Smooth muscle cell (in vitro differentiated cells): ENCODE results near the gene MICALL2. TPM values are rescaled to one million over a fixed set of nuclear protein-coding genes. Genes with fewer than 3 reads are reported as not detected.

Experiments
- DNase-seq: peaks from one replicate; lab custom pipeline; 2025; ENCODE audit not compliant: unreplicated experiment; lab: John Stamatoyannopoulos, UW
- H2AFZ ChIP-seq: fragments of 200-600 bp; sonication (generic); 2 replicates; pipeline ENCODE4 v1.6.0; 2016; ENCODE audit warnings: antibody characterized with exemption, low read depth, mild to moderate bottlenecking
- H3F3A ChIP-seq: fragments of 200-600 bp; sonication (generic); 2 replicates; pipeline ENCODE4 v1.6.0; 2017; ENCODE audit warnings: antibody characterized with exemption, low read depth
- H3K27ac ChIP-seq: fragments of 200-600 bp; sonication (generic); 2 replicates; pipeline ENCODE4 v1.5.1; 2016; ENCODE audit warnings: low read depth, mild to moderate bottlenecking
- H3K27me3 ChIP-seq: fragments of 200-600 bp; sonication (generic); 2 replicates; pipeline ENCODE4 v1.6.1; 2016; ENCODE audit warnings: low read depth, mild to moderate bottlenecking
- H3K36me3 ChIP-seq: fragments of 200-600 bp; sonication (generic); 2 replicates; pipeline ENCODE4 v1.5.1; 2016; ENCODE audit warnings: low read depth
- H3K4me1 ChIP-seq: fragments of 200-600 bp; sonication (generic); 2 replicates; pipeline ENCODE4 v1.5.1; 2016; ENCODE audit warnings: low read depth
- H3K4me2 ChIP-seq: fragments of 200-600 bp; sonication (generic); 2 replicates; pipeline ENCODE4 v1.6.0; 2016; ENCODE audit warnings: mild to moderate bottlenecking
- H3K4me3 ChIP-seq: fragments of 200-600 bp; sonication (generic); 2 replicates; pipeline ENCODE4 v1.5.1; 2016; ENCODE audit warnings: mild to moderate bottlenecking
- H3K79me2 ChIP-seq: fragments of 200-600 bp; sonication (generic); 2 replicates; pipeline ENCODE4 v1.6.0; 2016; ENCODE audit warnings: low read depth, mild to moderate bottlenecking
- H3K9ac ChIP-seq: fragments of 200-600 bp; sonication (generic); 2 replicates; pipeline ENCODE4 v1.6.0; 2016; ENCODE audit warnings: low read depth
- H3K9me3 ChIP-seq: fragments of 200-600 bp; sonication (generic); replicated peaks from 2 replicates; pipeline ENCODE4 v1.5.1; 2016; ENCODE audit warnings: low read depth
- H4K20me1 ChIP-seq: fragments of 200-600 bp; sonication (generic); 2 replicates; pipeline ENCODE4 v1.6.0; 2016; ENCODE audit warnings: low read depth
- WGBS: methylation state at CpG from one replicate; pipeline ENCODE4 v1.1.7; 2016; ENCODE audit warnings: low lambda C conversion rate; 5-methylcytosine and 5-hydroxymethylcytosine counted together
- polyA plus RNA-seq: library from polyadenylated mRNA; unstranded; fragments of >200 nt; fragmentation: Nextera tagmentation; extraction: Ambion mirVana; gene quantifications from 2 replicates; pipeline ENCODE4 v1.2.1, GENCODE V29; 2016
- total RNA-seq: library from RNA; depleted of rRNA; stranded (reverse); fragments of >200 nt; gene quantifications from 2 replicates; pipeline ENCODE4 v1.2.3, GENCODE V29; 2014
- TF ChIP-seq, protein P1 (sequence below): fragments of 200-600 bp; sonication (generic); IDR thresholded peaks from 2 replicates; pipeline ENCODE4 v1.5.1; 2017; ENCODE audit warnings: borderline replicate concordance, mild to moderate bottlenecking, antibody characterized with exemption; ENCODE audit not compliant: insufficient read depth, poor library complexity, severe bottlenecking

The MICALL2 gene
- total and polyA plus RNA-seq, 2 experiments from 2014 or later = 4.2 to 18.9 TPM

DNA sequence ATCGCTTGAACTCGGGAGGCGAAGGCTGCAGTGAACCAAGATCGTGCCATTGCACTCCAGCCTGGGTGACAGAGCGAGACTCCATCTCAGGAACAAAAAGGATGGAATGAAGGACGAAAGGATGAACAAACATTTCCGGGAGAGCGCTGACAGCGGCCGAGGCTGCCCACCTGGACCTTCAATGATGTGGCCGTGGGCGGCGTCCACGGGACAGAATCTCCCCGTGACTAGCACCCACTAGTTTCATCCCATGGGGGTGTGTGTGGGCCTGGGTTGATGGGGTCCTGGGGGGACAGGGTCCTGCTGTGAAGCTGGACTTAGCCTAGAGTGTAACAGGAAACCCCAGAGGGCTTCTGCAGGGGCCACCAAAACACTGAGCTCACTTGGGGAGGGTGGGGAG lies 32.8 kb downstream of the MICALL2 start:
- no peak overlapping the region for H2AFZ ChIP-seq
- no peaks in the 10 kb centered on the region for H4K20me1 ChIP-seq
- TF ChIP-seq, protein P1, sequence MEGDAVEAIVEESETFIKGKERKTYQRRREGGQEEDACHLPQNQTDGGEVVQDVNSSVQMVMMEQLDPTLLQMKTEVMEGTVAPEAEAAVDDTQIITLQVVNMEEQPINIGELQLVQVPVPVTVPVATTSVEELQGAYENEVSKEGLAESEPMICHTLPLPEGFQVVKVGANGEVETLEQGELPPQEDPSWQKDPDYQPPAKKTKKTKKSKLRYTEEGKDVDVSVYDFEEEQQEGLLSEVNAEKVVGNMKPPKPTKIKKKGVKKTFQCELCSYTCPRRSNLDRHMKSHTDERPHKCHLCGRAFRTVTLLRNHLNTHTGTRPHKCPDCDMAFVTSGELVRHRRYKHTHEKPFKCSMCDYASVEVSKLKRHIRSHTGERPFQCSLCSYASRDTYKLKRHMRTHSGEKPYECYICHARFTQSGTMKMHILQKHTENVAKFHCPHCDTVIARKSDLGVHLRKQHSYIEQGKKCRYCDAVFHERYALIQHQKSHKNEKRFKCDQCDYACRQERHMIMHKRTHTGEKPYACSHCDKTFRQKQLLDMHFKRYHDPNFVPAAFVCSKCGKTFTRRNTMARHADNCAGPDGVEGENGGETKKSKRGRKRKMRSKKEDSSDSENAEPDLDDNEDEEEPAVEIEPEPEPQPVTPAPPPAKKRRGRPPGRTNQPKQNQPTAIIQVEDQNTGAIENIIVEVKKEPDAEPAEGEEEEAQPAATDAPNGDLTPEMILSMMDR = no peak
- no peak for DNase-seq
- no peak overlapping the region for H3K4me3 ChIP-seq
- 93% methylated on average over 15 of the region's 15 CpGs for WGBS
- H3K4me2 ChIP-seq = no peak overlapping the region
- H3K9me3 ChIP-seq = no peaks in the 10 kb centered on the region
- no peaks in the 10 kb centered on the region for H3K4me1 ChIP-seq
- no peak overlapping the region for H3K9ac ChIP-seq
- H3K27ac ChIP-seq = no peak overlapping the region
- H3F3A ChIP-seq = no peaks in the 10 kb centered on the region
- no peaks in the 10 kb centered on the region for H3K36me3 ChIP-seq
- H3K27me3 ChIP-seq = no peaks in the 10 kb centered on the region
- H3K79me2 ChIP-seq = no peaks in the 10 kb centered on the region

- Histone ChIP-seq H3K36me3 (no peaks in the 10 kb centered on the region), H3K4me3 (no peak overlapping the region), H3K27ac (no peak overlapping the region), H4K20me1 (no peaks in the 10 kb centered on the region), H3K9ac (no peak overlapping the region), H2AFZ (no peak overlapping the region), H3K79me2 (no peaks in the 10 kb centered on the region), H3K4me1 (no peaks in the 10 kb centered on the region), H3K9me3 (no peaks in the 10 kb centered on the region), H3K4me2 (no peak overlapping the region), H3K27me3 (no peaks in the 10 kb centered on the region), H3F3A (no peaks in the 10 kb centered on the region)
- TF ChIP-seq, protein P1 = no peak
- no peak for DNase-seq
- 83% methylated on average over 14 of the region's 18 CpGs for WGBS
Observed at GRCh38 chr7:1425292-1426136, 33.8 kb downstream of the MICALL2 start.

GRCh38 chr7:1424041-1424440 lies 35.2 kb downstream of the MICALL2 start:
- no peaks in the 10 kb centered on the region for H4K20me1 ChIP-seq
- H3K36me3 ChIP-seq = no peaks in the 10 kb centered on the region
- no peaks in the 10 kb centered on the region for H3K4me1 ChIP-seq
- DNase-seq = no peak
- H3K9ac ChIP-seq = no peak overlapping the region
- no peaks in the 10 kb centered on the region for H3K27me3 ChIP-seq
- H3K4me2 ChIP-seq = no peak overlapping the region
- H3K79me2 ChIP-seq = no peaks in the 10 kb centered on the region
- H3K9me3 ChIP-seq = no peaks in the 10 kb centered on the region
- TF ChIP-seq, protein P1 = no peak
- H3K27ac ChIP-seq = no peak overlapping the region
- H3K4me3 ChIP-seq = no peak overlapping the region
- 87% methylated on average over 11 of the region's 12 CpGs for WGBS
- no peaks in the 10 kb centered on the region for H3F3A ChIP-seq
- H2AFZ ChIP-seq = no peak overlapping the region

DNA sequence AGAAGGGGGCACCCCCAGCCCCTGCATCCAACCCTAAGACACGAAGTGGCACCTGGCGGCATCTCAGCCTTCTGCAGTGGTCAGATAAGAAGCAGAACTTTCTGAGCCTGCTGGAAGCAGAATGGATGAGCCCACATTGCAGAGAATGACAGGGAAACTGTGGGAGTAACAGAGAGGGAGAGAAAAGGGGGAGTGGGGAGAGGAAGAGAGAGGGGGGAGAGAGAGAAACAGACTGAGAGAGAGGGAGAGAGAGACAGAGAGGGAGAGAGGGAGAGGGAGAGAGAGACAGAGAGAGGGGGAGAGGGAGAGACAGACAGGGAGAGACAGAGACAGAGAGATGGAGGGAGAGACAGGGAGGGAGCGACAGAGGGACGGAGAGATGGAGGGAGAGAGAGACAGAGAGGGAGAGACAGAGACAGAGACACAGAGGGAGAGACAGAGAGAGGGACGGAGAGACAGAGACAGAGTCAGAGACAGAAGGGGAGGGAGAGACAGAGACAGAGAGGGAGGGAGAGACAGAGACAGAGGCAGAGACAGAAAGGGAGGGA lies 35.9 kb downstream of the MICALL2 start:
- Histone ChIP-seq H3K27me3 (no peaks in the 10 kb centered on the region), H3K4me1 (no peaks in the 10 kb centered on the region), H3K79me2 (no peaks in the 10 kb centered on the region), H2AFZ (no peak overlapping the region), H3K9ac (no peak overlapping the region), H3K36me3 (no peaks in the 10 kb centered on the region), H4K20me1 (no peaks in the 10 kb centered on the region), H3K9me3 (no peaks in the 10 kb centered on the region), H3K4me3 (no peak overlapping the region), H3F3A (no peaks in the 10 kb centered on the region), H3K4me2 (no peak overlapping the region), H3K27ac (no peak overlapping the region)
- DNase-seq = no peak
- TF ChIP-seq, protein P1 = no peak
- WGBS = 90% methylated on average over 5 of the region's 5 CpGs
